Body of pancreas (tissue), 4 donors: Measurements from ENCODE around the gene SETBP1. TPM values are rescaled to one million over a fixed set of nuclear protein-coding genes. Genes with fewer than 3 reads are reported as not detected.

Source experiments
- ATAC-seq: fragments of 150-250 bp; one replicate; pipeline ENCODE4 v1.9.1; 2016
- DNase-seq, 4 donors: peaks; one replicate each; pipeline ENCODE4 v3.0.0-alpha.2; 2019
- H3K27ac ChIP-seq, 4 donors: fragments of 200-600 bp; sonication (generic); 1 replicate in 3 of 4; 2 replicates in 1 of 4; pipeline versions ENCODE4 v1.5.1 to v1.6.1; 2016 to 2019; ENCODE audit warnings: mild to moderate bottlenecking in 1 of 4, mixed read lengths in 1 of 4, moderate library complexity in 1 of 4
- H3K27me3 ChIP-seq, 2 donors: fragments of 200-600 bp; sonication (generic); one replicate each; pipeline ENCODE4 v1.6.0; 2016; ENCODE audit warnings: mild to moderate bottlenecking in 1 of 2
- H3K36me3 ChIP-seq, 2 donors: fragments of 200-600 bp; sonication (generic); replicated peaks in 1 of 2; 2 replicates each; pipeline ENCODE4 v1.5.1; 2016; ENCODE audit warnings: low read depth in 2 of 2; ENCODE audit not compliant: insufficient read depth in 1 of 2
- H3K4me1 ChIP-seq: fragments of 200-600 bp; sonication (generic); one replicate; pipeline ENCODE4 v1.6.0; 2016
- H3K4me3 ChIP-seq, 2 donors: fragments of 200-600 bp; sonication (generic); 1 replicate in 1 of 2; 2 replicates in 1 of 2; pipeline ENCODE4 v1.5.1; 2016 to 2019
- H3K9me3 ChIP-seq, 3 donors: fragments of 200-600 bp; sonication (generic); 1 replicate in 2 of 3; 2 replicates in 1 of 3; pipeline ENCODE4 v1.5.1; 2016
- CTCF ChIP-seq, 7 experiments: fragments of 450-650 bp in 4 of 7; fragments of 200-600 bp in 3 of 7; sonication (generic) in 3 of 7; IDR thresholded peaks; one replicate each; pipeline ENCODE4 v1.5.1; 2016 to 2019; ENCODE audit warnings: antibody characterized with exemption in 7 of 7
- POLR2A ChIP-seq, 3 donors: fragments of 450-650 bp; IDR thresholded peaks; one replicate each; pipeline ENCODE4 v1.6.1; 2016; ENCODE audit warnings: antibody characterized with exemption in 3 of 3, mild to moderate bottlenecking in 2 of 3
- WGBS, 2 donors: methylation state at CpG; one replicate each; pipeline ENCODE4 v1.1.5; 2017; 5-methylcytosine and 5-hydroxymethylcytosine counted together
- intact Hi-C: fragments of 100-400 bp; cut with DNase I; formaldehyde crosslinking; loops from one replicate; pipeline ENCODE4 v1.15.1; 2023
- total RNA-seq, 2 donors: library from RNA; depleted of rRNA; stranded (reverse); fragments of >200 nt; gene quantifications; one replicate each; pipeline ENCODE4 v1.1.0, GENCODE V29; 2016

Gene SETBP1
- total RNA-seq, 2 donors from 2014 or later: 23.6 to 37.2 TPM

- WGBS, 2 donors: 86 to 92% methylated on average over 10 of the region's 10 CpGs
- Histone ChIP-seq H3K4me1 (peaks cover 11% of the 10 kb centered on the region), H3K4me3 (no peak overlapping the region), H3K36me3 (no peaks in the 10 kb centered on the region), H3K27me3 (no peaks in the 10 kb centered on the region), H3K27ac (no peak overlapping the region), H3K9me3 (no peaks in the 10 kb centered on the region)
- intact Hi-C loops: no loop called here
- ATAC-seq: no peak
- DNase-seq: no peak
- TF ChIP-seq POLR2A (IDR thresholded peaks at IDR 0.05) (no peak), CTCF (IDR thresholded peaks at IDR 0.05) (no peak)
Observed at GRCh38 chr18:44841752-44842587, 161.3 kb downstream of the SETBP1 start.

- no peak overlapping the region for H3K27ac ChIP-seq
- TF ChIP-seq CTCF (IDR thresholded peaks at IDR 0.05): no peak
- TF ChIP-seq POLR2A (IDR thresholded peaks at IDR 0.05): no peak
- peaks cover 11% of the 10 kb centered on the region for H3K4me1 ChIP-seq
- no peaks in the 10 kb centered on the region for H3K36me3 ChIP-seq
- DNase-seq (no peak), ATAC-seq (no peak)
- H3K9me3 ChIP-seq: no peaks in the 10 kb centered on the region
- no peaks in the 10 kb centered on the region for H3K27me3 ChIP-seq
- 98 to 100% methylated on average over 4 of the region's 4 CpGs for WGBS, 2 donors
- no peak overlapping the region for H3K4me3 ChIP-seq
- intact Hi-C loops: no loop called here
Observed at GRCh38 chr18:44842588-44843412, 162.1 kb downstream of the SETBP1 start.

GRCh38 chr18:44844486-44844885, 163.8 kb downstream of the SETBP1 start:
- WGBS, 2 donors: 79 to 85% methylated on average over 5 of the region's 5 CpGs
- Histone ChIP-seq H3K36me3 (no peaks in the 10 kb centered on the region), H3K27me3 (no peaks in the 10 kb centered on the region), H3K9me3 (no peaks in the 10 kb centered on the region), H3K4me1 (peaks cover 11% of the 10 kb centered on the region), H3K27ac (no peak overlapping the region), H3K4me3 (no peak overlapping the region)
- DNase-seq: no peak
- intact Hi-C loops: no loop called here
- ATAC-seq: no peak
- no peak for TF ChIP-seq POLR2A (IDR thresholded peaks at IDR 0.05)
- TF ChIP-seq CTCF (IDR thresholded peaks at IDR 0.05): no peak

GRCh38 chr18:44846450-44846849, 165.8 kb downstream of the SETBP1 start:
- TF ChIP-seq CTCF (IDR thresholded peaks at IDR 0.05) (no peak), POLR2A (IDR thresholded peaks at IDR 0.05) (no peak)
- intact Hi-C loops: no loop called here
- Histone ChIP-seq H3K4me1 (peaks cover 9% of the 10 kb centered on the region), H3K27ac (no peak overlapping the region), H3K9me3 (no peaks in the 10 kb centered on the region), H3K4me3 (no peak overlapping the region), H3K36me3 (no peaks in the 10 kb centered on the region), H3K27me3 (no peaks in the 10 kb centered on the region)
- DNase-seq: no peak
- no peak for ATAC-seq
